Suprapubic skin (tissue), 4 donors: ENCODE data around the gene GAPT. TPM values are rescaled to one million over a fixed set of nuclear protein-coding genes. Genes with fewer than 3 reads are reported as not detected.

ENCODE experiments used
- DNase-seq, 2 donors: peaks; one replicate each; pipeline ENCODE4 v3.0.0-alpha.2; 2019; ENCODE audit warnings: low spot score in 2 of 2
- H3K27ac ChIP-seq: fragments of 200-600 bp; sonication (generic); one replicate; pipeline ENCODE4 v1.5.1; 2019
- H3K27me3 ChIP-seq: fragments of 200-600 bp; sonication (generic); one replicate; pipeline ENCODE4 v1.5.1; 2019
- H3K36me3 ChIP-seq: fragments of 200-600 bp; sonication (generic); one replicate; pipeline ENCODE4 v1.5.1; 2019
- H3K4me1 ChIP-seq: fragments of 200-600 bp; sonication (generic); one replicate; pipeline ENCODE4 v1.5.1; 2019
- H3K4me3 ChIP-seq: fragments of 200-600 bp; sonication (generic); one replicate; pipeline ENCODE4 v1.5.1; 2019; ENCODE audit warnings: mild to moderate bottlenecking
- H3K9me3 ChIP-seq: fragments of 200-600 bp; sonication (generic); one replicate; pipeline ENCODE4 v1.5.1; 2019
- EP300 ChIP-seq: sonication (generic); formaldehyde crosslinking; IDR thresholded peaks from one replicate; pipeline ENCODE4 v1.6.1; 2017; ENCODE audit warnings: antibody characterized with exemption
- POLR2A ChIP-seq, 2 donors: fragments of 450-650 bp; IDR thresholded peaks; one replicate each; pipeline ENCODE4 v1.6.1; 2017; ENCODE audit warnings: antibody characterized with exemption in 2 of 2, mild to moderate bottlenecking in 2 of 2, moderate library complexity in 2 of 2
- POLR2AphosphoS5 ChIP-seq, 3 donors: sonication (generic); formaldehyde crosslinking; IDR thresholded peaks; one replicate each; pipeline ENCODE4 v1.6.1; 2017; ENCODE audit warnings: antibody characterized with exemption in 3 of 3
- WGBS: methylation state at CpG from one replicate; pipeline ENCODE4 v1.1.5; 2018; 5-methylcytosine and 5-hydroxymethylcytosine counted together
- total RNA-seq, 4 donors: library from RNA; depleted of rRNA; stranded (reverse); fragments of >200 nt; gene quantifications; one replicate each; pipeline ENCODE4 v1.1.0, GENCODE V29; 2016
- TF ChIP-seq, protein P1 (sequence below), 2 donors: fragments of 200-600 bp in 1 of 2; fragments of 450-650 bp in 1 of 2; sonication (generic) in 1 of 2; IDR thresholded peaks; one replicate each; pipeline ENCODE4 v1.5.1; 2016 to 2019; ENCODE audit warnings: antibody characterized with exemption in 2 of 2, mild to moderate bottlenecking in 1 of 2, moderate library complexity in 1 of 2

The GAPT gene
- total RNA-seq, 4 donors from 2014 or later = 0.42 to 1.4 TPM; not detected in 2

DNA sequence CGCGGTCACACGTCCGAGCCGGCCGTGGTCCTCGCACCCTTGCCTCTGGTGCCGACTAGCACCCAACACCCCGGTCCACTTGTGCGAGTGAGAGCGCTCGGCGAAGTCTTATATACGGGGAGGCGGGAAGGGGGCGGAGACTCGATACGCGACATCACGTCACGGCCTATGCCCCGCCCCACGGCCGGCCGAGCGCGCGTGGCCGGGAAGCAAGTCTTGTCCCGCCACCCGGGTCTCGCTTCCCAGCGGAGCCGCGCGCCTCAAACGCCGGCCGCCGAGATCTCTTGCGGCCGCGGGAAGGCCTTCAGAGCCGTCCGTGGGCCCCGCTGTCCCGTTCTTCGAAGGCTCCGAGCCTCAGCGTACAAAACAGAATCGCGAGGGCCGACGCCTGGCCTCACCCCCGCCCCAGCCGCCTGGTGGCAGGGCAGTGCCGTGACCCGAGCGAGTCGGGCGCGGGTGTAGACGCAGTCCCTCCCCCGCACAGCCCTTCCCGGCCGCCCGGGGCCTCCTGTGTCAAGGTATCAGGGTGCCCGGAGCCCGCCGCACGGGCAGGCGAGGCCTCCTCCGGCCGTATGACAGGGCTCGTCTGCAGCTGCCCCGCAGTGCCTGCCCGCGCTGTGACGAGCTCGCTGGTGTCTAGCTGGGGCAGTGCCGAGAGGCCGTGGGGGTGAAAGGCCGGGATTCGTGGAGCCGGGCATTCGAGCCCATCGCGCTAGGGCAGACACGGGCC lies 31.1 kb upstream of the GAPT start, which contains the start of gene PLK2:
PLK2 (minus strand) TSS at position 85 of the 730 bp plus-strand sequence. CDS start 127 bp downstream, outside the sequence.
- Histone ChIP-seq H3K9me3 (no peaks in the 10 kb centered on the region), H3K27me3 (no peaks in the 10 kb centered on the region), H3K36me3 (peaks cover 9% of the 10 kb centered on the region), H3K4me1 (peaks cover 40% of the 10 kb centered on the region), H3K27ac (peak within 1 kb of the TSS; percentile 92), H3K4me3 (peak within 1 kb of the TSS; percentile 75)
- peak; percentile 97 to 99 (median 98) for TF ChIP-seq POLR2AphosphoS5 (IDR thresholded peaks at IDR 0.05)
- no peak for TF ChIP-seq EP300
- TF ChIP-seq POLR2A (IDR thresholded peaks at IDR 0.05) = peak; percentile 95 to 98
- TF ChIP-seq, protein P1, sequence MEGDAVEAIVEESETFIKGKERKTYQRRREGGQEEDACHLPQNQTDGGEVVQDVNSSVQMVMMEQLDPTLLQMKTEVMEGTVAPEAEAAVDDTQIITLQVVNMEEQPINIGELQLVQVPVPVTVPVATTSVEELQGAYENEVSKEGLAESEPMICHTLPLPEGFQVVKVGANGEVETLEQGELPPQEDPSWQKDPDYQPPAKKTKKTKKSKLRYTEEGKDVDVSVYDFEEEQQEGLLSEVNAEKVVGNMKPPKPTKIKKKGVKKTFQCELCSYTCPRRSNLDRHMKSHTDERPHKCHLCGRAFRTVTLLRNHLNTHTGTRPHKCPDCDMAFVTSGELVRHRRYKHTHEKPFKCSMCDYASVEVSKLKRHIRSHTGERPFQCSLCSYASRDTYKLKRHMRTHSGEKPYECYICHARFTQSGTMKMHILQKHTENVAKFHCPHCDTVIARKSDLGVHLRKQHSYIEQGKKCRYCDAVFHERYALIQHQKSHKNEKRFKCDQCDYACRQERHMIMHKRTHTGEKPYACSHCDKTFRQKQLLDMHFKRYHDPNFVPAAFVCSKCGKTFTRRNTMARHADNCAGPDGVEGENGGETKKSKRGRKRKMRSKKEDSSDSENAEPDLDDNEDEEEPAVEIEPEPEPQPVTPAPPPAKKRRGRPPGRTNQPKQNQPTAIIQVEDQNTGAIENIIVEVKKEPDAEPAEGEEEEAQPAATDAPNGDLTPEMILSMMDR (IDR thresholded peaks at IDR 0.05) = peak; percentile 20 to 33
- WGBS = no CpG with 5 or more reads among the region's 89 CpGs
- peak; percentile 97 to 98 for DNase-seq

DNA sequence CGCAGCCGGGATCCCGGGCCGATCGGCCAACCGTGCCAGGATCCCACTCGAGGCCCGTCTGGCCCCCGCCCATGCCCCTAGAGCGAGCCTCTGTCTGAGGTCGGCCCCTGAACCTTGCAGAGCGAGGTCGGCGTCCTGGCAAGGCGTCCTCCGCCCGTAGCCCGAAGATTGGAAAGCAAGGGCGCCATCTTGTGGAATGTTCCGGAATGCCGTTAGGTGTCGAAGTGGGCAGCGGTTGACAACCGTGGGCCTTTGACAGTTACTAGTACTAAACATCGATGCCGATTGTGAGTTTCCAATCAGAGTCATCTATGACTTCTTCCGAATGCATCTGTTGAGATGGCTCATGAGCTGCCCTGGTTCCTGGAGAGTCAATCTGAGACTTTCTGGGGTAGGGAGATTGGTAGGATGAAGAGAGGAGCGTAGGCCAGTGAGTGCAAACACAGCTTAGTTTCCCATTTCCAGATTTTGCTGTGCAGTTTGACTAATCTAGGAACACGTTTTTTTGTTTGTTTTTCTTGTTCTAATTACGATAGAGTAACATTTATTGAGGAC lies 30.4 kb upstream of the GAPT start:
- H3K27ac ChIP-seq = peak overlapping the region; percentile 92
- no peaks in the 10 kb centered on the region for H3K9me3 ChIP-seq
- TF ChIP-seq, protein P1 (IDR thresholded peaks at IDR 0.05) = peak; percentile 66 to 77
- TF ChIP-seq EP300 (no peak), POLR2AphosphoS5 (IDR thresholded peaks at IDR 0.05) (peak in 1 of 3 donors; percentile 40), POLR2A (IDR thresholded peaks at IDR 0.05) (no peak)
- peaks cover 4% of the 10 kb centered on the region for H3K36me3 ChIP-seq
- H3K27me3 ChIP-seq = no peaks in the 10 kb centered on the region
- peak; percentile 94 for DNase-seq
- H3K4me3 ChIP-seq = peak overlapping the region; percentile 75
- WGBS = 13% methylated on average over 22 of the region's 30 CpGs
- peaks cover 34% of the 10 kb centered on the region for H3K4me1 ChIP-seq

DNA sequence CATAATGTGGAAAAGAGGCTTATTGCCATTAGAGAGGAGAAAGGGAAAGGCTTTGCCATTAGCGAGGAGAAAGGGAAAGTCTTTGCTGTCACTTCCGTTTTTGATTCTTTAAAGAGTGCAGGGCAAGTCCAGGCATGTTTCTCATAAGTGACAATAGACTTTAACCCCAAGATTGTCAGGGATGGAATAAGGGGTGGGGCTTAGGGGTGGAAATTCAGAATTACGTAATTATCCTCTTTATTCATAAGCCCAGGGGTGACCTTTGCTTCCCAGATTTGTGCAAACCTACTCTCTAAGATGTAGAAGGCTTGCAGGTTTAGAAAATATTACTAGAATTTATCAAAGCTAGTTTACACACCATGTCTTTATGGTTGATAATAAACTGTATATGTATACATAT lies 29.1 kb upstream of the GAPT start:
- Histone ChIP-seq H3K4me3 (no peak overlapping the region), H3K36me3 (peaks cover 2% of the 10 kb centered on the region), H3K9me3 (no peaks in the 10 kb centered on the region), H3K4me1 (peaks cover 21% of the 10 kb centered on the region), H3K27me3 (no peaks in the 10 kb centered on the region), H3K27ac (no peak overlapping the region)
- no peak for TF ChIP-seq POLR2AphosphoS5 (IDR thresholded peaks at IDR 0.05)
- TF ChIP-seq, protein P1 (IDR thresholded peaks at IDR 0.05) = no peak
- TF ChIP-seq POLR2A (IDR thresholded peaks at IDR 0.05) = no peak
- no peak for TF ChIP-seq EP300
- no peak for DNase-seq
- 63% methylated on average over 3 of the region's 3 CpGs for WGBS

DNA sequence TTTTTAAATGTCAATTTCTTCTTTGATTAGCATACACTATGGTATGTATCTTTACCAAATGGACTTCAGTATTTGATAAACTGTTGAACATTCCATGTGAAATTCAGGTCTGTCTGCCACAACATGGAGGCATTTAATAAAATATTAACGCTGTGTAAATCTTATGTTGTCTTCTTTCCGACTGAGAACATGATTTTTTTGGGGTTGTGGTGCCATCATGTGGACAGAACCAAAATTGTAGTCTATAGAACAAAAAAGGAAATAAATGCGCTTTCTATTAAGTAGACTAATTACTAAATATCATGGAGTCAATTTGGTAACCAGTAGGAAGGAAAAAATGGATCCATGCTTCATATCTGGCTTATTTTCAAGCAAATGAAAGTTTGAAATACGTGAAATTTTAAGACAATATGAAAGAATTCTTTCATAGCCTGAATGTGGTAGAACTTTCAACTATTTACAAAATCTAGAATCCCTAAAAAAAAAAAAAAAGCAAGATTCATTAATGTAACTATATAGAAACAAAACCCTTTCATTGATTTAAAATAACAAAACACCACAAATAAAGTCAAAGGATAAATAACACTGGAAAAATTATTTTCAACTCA lies 28.5 kb upstream of the GAPT start:
- WGBS = 3% methylated on average over 4 of the region's 4 CpGs
- no peaks in the 10 kb centered on the region for H3K9me3 ChIP-seq
- no peak overlapping the region for H3K27ac ChIP-seq
- no peak for TF ChIP-seq EP300
- TF ChIP-seq, protein P1 (IDR thresholded peaks at IDR 0.05) = peak; percentile 34 to 66
- DNase-seq = no peak
- H3K27me3 ChIP-seq = no peaks in the 10 kb centered on the region
- no peaks in the 10 kb centered on the region for H3K36me3 ChIP-seq
- H3K4me3 ChIP-seq = no peak overlapping the region
- H3K4me1 ChIP-seq = peaks cover 16% of the 10 kb centered on the region

DNA sequence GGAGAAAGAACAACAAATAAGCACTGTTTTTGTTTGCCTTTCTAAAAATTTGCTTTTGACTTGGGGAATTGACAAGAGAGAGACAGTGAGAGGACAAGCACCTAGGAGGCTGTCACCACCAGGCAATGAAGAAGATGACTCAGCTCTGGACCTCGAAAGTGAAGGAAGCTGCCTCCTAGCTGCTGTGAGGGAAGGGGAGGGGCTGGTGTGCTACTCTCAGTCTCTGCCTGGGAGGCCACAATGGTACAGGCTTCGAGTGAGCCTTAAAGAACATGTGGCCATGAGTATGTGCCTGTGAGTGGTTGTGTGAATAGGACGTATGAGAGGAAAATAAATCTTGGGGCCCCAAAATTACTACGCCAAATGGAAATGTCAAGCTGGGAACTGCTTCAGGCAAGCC lies 24.3 kb upstream of the GAPT start:
- no peaks in the 10 kb centered on the region for H3K9me3 ChIP-seq
- 43% methylated on average over 4 of the region's 4 CpGs for WGBS
- no peak overlapping the region for H3K4me3 ChIP-seq
- TF ChIP-seq POLR2A (IDR thresholded peaks at IDR 0.05) (no peak), EP300 (no peak), POLR2AphosphoS5 (IDR thresholded peaks at IDR 0.05) (no peak)
- TF ChIP-seq, protein P1 (IDR thresholded peaks at IDR 0.05) = no peak
- no peak for DNase-seq
- no peak overlapping the region for H3K27ac ChIP-seq
- peaks cover 6% of the 10 kb centered on the region for H3K4me1 ChIP-seq
- H3K27me3 ChIP-seq = no peaks in the 10 kb centered on the region
- H3K36me3 ChIP-seq = no peaks in the 10 kb centered on the region
